Measurements from ENCODE around the gene OPA3. TPM values are rescaled to one million over a fixed set of nuclear protein-coding genes. Genes with fewer than 3 reads are reported as not detected.
A peak's percentile ranks its signal among the peaks of the same experiment; 100 is the strongest.

Gene OPA3
- total RNA-seq, 1 donor from 2014 or later: 12.3 TPM

GRCh38 chr19:45531349-45531748 lies 53.3 kb downstream of the OPA3 start:
- H3K36me3 ChIP-seq (ENCODE audit: control insufficient read depth, insufficient read depth, low read length): no peaks in the 10 kb centered on the region
- no peak overlapping the region for H3K4me3 ChIP-seq (ENCODE audit: low read depth, low read length)
- no peak for DNase-seq (ENCODE audit: low read depth)
- no peak for TF ChIP-seq CTCF (IDR thresholded peaks at IDR 0.05; ENCODE audit: insufficient read depth, low read length, poor library complexity, severe bottlenecking)
- H3K27me3 ChIP-seq (ENCODE audit: control insufficient read depth, insufficient read depth, low read length): peaks cover 5% of the 10 kb centered on the region

- Histone ChIP-seq H3K4me3 (ENCODE audit: low read depth, low read length) (no peak overlapping the region), H3K36me3 (ENCODE audit: control insufficient read depth, insufficient read depth, low read length) (no peaks in the 10 kb centered on the region), H3K27me3 (ENCODE audit: control insufficient read depth, insufficient read depth, low read length) (peaks cover 5% of the 10 kb centered on the region)
- DNase-seq (ENCODE audit: low read depth): no peak
- TF ChIP-seq CTCF (IDR thresholded peaks at IDR 0.05; ENCODE audit: insufficient read depth, low read length, poor library complexity, severe bottlenecking): no peak
Observed at GRCh38 chr19:45529420-45529785, 55.2 kb downstream of the OPA3 start.

GRCh38 chr19:45528744-45529419 lies 55.7 kb downstream of the OPA3 start:
- peak; percentile 13 for TF ChIP-seq CTCF (IDR thresholded peaks at IDR 0.05; ENCODE audit: insufficient read depth, low read length, poor library complexity, severe bottlenecking)
- H3K27me3 ChIP-seq (ENCODE audit: control insufficient read depth, insufficient read depth, low read length): peaks cover 5% of the 10 kb centered on the region
- DNase-seq (ENCODE audit: low read depth): no peak
- no peaks in the 10 kb centered on the region for H3K36me3 ChIP-seq (ENCODE audit: control insufficient read depth, insufficient read depth, low read length)
- H3K4me3 ChIP-seq (ENCODE audit: low read depth, low read length): peak overlapping the region; percentile 37

DNA sequence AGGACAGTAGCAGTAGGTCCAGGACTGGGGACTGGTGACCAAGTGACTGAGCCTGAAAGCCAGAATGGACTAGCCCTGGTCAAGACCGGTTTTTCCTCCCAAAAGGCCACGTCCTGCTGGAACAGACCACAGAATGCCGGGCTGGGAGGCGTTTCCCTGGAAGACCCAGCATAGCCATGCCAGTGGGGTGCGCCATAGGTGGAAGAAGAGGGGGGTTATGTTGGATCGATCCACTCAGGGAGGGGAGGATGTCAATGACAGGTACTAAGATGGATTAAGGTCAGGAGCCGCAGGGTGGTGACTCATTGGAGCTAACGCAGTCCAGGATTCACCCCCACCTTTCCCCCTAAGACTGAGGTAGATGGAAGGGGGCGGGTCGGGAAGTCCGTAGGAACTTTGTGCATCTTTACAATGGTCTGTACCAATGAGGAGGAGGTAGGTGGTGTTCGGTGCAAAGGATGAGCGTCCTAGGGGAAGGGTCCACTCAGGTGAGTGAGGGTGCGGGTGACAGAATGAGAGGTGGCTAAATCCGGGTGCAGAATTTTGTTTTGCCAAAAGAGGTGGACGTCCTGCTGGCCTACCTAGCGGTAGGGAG lies 56.4 kb downstream of the OPA3 start:
- TF ChIP-seq CTCF (IDR thresholded peaks at IDR 0.05; ENCODE audit: insufficient read depth, low read length, poor library complexity, severe bottlenecking): no peak
- Histone ChIP-seq H3K27me3 (ENCODE audit: control insufficient read depth, insufficient read depth, low read length) (peaks cover 5% of the 10 kb centered on the region), H3K36me3 (ENCODE audit: control insufficient read depth, insufficient read depth, low read length) (no peaks in the 10 kb centered on the region), H3K4me3 (ENCODE audit: low read depth, low read length) (peak overlapping the region; percentile 37)
- DNase-seq (ENCODE audit: low read depth): no peak

GRCh38 chr19:45527731-45528130 lies 56.9 kb downstream of the OPA3 start:
- no peak for TF ChIP-seq CTCF (IDR thresholded peaks at IDR 0.05; ENCODE audit: insufficient read depth, low read length, poor library complexity, severe bottlenecking)
- DNase-seq (ENCODE audit: low read depth): no peak
- Histone ChIP-seq H3K4me3 (ENCODE audit: low read depth, low read length) (no peak overlapping the region), H3K36me3 (ENCODE audit: control insufficient read depth, insufficient read depth, low read length) (no peaks in the 10 kb centered on the region), H3K27me3 (ENCODE audit: control insufficient read depth, insufficient read depth, low read length) (peaks cover 5% of the 10 kb centered on the region)

DNA sequence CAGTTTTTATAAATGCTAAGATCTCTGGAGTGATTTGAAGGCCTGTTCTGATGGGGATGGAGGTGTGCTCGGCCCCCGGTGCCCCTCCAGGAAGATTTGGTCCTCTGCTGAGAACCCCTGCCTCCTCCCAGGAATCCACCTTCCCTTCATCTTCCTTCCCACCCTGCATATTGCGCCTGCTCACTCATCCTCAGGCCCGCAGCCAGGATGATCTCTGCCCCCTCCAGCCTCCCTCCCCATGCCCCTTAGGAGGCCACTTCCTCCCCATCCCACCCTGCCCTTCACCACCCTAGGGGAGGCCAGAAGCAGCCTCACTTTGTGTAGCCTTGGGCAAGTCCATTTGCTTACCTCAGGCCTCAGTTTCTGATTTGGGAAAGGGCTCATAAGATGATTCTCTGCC lies 57.6 kb downstream of the OPA3 start:
- Histone ChIP-seq H3K4me3 (ENCODE audit: low read depth, low read length) (no peak overlapping the region), H3K36me3 (ENCODE audit: control insufficient read depth, insufficient read depth, low read length) (no peaks in the 10 kb centered on the region), H3K27me3 (ENCODE audit: control insufficient read depth, insufficient read depth, low read length) (peaks cover 5% of the 10 kb centered on the region)
- DNase-seq (ENCODE audit: low read depth): no peak
- no peak for TF ChIP-seq CTCF (IDR thresholded peaks at IDR 0.05; ENCODE audit: insufficient read depth, low read length, poor library complexity, severe bottlenecking)
